HEK293 (cell line): ENCODE data around the gene BMP2K.

Experiments
- REPIN1 ChIP-seq: fragments of 450-650 bp; formaldehyde crosslinking; IDR thresholded peaks from 2 replicates; pipeline ENCODE4 v1.5.1; 2017; ENCODE audit warnings: missing biosample characterization, missing genetic modification characterization, low read depth
- ZNF18 ChIP-seq: fragments of 450-650 bp; formaldehyde crosslinking; IDR thresholded peaks from 2 replicates; pipeline ENCODE4 v1.5.1; 2016; ENCODE audit warnings: missing biosample characterization, missing genetic modification characterization
- ZNF416 ChIP-seq: fragments of 450-650 bp; formaldehyde crosslinking; IDR thresholded peaks from 2 replicates; pipeline ENCODE4 v1.5.1; 2016; ENCODE audit warnings: missing biosample characterization, missing genetic modification characterization

- TF ChIP-seq REPIN1 (tag by site-specific recombination) (no peak), ZNF416 (tag by site-specific recombination) (no peak), ZNF18 (no peak)
Observed at GRCh38 chr4:78827191-78827590, 51.0 kb downstream of the BMP2K start.
